Measurements from ENCODE around the gene CSPG4.
A peak's percentile ranks its signal among the peaks of the same experiment; 100 is the strongest.
"Not testable (repeated sequence)": the region's sequence is repeated elsewhere in the genome, so short reads cannot be mapped to it uniquely, and the experiment has no call there.

CSPG4 gene

DNA sequence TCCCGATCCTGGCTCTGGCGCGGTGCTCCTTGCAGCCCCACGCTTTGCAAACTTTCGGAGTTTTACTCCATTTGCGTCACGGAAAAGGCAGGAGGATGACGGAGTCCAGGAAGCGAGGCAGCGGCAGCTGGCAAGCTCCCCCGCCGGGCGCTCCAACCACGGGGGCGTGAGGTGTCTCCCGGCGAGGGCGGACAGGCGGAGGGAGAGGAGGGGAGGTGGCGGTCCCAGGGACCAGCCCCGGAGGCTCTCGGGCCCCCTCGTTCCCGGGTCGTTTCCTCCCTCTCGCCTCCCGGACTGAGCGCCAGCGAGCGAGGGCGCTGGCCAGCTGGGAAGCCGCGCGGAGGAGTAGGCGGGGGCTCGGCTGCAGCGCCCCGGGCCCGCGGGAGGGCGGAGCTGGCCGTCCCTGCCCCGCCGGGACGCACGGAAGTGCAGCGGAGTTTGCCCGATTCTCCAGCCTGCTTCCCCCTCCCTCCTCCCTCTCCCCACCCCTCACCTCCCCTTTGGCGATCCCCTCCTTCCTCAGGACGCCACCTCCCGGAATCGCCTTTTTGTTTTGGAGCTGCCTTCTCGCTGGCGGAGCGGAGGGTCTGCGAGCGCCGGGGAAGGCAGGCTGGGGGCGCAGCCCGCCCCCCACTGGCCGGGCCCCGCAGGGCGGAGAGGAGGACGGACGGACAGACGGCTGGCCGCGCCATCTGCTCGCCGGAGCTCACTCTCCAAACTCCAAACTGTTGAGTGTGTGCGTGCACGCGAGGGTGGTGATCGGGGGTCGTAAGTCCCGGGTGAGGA is 65.1 kb downstream of the CSPG4 start, which contains the start of gene SNX33:
Gene SNX33 (plus strand): TSS at position 543 of the 786 bp plus-strand sequence. CDS start 1,191 bp downstream, outside the sequence.
- DNase-seq: peak; percentile 54 to 71

DNA sequence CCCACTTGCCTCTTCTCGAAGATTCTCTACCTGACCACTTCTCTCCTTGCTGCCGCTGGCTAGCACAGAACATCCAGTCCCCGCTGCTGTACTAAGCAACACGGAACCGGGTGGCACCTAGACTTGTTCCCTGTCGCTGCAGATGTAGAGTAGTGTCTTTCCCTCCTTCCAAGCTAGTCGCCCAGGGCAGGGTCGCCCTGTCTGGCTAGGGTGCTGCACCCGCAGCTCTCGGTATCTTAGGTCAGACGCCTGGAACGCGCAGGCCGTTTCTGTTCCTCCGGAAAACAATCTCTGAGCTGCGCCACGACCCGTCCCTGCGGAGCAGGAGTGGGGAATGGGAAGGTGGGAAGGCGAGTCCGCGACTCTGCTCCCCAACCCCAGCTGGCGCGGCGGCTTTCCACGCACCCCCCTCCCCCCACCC is 65.7 kb downstream of the CSPG4 start:
- DNase-seq: peak in 1 of 2 experiments; percentile 8

DNA sequence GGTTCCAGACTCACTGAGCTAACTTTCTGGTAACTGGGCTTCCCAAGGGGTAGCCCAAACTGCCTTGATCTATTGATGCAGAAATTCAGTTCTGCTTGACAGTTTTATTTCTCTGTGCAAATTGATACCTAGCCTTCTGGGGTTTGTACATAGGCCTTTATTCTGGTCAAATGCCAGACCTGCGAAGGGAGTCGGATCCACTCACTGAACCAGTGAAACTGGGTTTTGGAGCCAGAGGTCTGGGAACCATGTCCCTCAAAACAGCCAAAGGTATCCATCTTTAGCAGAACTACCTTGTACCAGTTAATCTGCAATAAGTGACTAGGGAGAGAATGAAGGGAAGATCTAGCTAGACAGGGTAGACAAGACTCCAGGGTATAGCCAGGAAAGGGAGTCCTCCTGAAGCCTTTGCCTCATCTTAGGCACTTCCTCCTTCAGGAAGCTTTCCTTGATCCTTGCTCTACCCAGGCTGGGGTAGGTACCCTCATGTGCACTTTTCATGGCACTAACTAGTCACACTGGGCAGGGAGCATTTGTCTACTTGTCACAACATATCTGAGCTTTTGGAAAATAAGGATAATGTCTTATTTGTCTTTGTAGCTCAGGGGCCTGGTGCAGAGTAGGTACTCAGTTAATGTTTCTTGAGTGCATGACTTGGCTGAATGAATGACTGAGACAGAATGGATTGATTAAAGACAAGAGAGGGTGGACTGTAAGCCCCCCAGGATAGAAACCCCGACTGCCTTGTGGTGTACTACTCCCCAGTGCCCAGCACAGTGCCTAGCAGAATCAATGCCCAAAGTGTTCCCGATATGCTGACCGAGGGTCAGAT is 66.3 kb downstream of the CSPG4 start:
- DNase-seq: no peak

DNA sequence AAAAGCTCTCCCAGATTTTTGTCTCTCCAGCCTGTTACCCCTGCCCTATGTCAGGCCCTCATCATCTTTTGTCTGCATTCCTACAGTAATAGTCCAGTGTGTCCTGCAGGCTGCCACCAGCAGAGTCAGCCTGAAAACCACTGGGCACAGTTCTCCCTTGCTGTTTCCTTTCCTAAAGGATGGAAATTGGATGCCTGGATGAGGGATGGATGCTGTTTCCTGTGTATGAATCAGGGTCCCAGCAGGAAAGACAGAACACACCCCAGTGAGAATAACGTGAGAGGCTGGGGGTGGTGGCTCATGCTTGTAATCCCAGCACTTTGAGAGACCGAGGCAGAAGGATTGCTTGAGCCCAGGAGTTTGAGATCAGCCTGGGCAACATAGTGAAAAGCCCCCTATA is 68.3 kb downstream of the CSPG4 start:
- no peak for DNase-seq

DNA sequence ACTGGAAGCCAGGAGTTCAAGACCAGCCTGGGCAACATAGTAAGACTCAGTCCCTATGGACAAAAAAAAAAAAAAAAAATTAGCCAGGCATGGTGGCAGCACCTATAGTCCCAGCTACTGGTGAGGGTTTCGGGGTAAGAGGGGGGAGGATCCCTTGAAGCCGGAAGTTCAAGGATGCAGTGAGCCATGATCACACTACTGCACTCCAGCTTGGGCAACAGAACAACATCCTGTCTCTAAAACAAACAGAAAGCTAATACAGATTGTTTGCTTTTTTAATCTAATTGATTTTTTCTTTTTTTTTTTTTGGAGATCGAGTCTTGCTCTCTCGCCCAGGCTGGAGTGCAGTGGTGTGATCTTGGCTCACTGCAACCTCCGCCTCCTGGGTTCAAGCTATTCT is 71.0 kb downstream of the CSPG4 start:
- DNase-seq: no peak

DNA sequence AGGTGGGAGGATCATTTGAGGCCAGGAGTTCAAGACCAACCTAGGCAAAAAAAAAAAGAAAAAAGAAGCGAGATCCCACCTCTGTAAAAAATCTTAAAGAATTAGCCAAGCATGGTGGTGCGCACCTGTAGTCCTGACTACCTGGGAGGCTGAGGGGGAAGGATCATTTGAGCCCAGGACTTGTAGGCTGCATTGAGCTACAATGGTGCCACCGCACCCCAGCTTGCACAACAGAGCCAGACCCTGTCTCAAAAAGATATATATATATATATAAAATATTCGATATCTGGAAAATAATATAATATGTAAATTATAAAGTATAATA is 71.5 kb downstream of the CSPG4 start:
- DNase-seq: no peak

DNA sequence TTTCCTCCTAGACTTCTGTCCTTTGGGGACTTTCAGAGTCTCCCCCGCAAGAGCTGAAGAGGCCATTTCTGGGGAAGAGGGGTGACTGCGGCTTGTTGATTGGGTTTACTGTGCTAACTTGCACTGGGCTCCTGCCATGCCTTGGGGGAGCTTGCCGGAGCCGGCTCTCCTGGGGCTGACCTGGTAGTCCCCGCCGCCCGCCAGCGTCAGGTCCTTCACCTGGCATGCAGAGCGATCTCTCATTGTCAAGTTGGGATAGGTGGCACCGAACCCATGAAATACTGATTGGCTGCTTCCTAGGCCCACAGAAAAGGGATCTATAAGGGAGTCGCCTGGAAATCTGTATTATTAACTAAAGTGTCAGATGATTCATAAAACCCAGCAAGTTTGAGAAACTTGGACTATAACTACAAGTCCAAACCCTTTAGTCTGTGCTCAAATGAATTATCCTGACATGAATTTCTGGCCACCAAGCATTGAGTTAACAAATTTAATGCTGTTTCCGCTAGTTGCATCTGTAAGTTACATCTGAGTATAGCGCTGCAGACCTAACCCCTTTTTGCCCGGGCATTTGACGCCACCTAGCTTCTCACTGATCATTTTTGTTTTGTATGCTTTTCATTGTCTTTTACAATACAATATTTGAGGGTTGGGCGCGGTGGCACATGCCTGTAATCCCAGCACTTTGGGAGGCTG is 72.0 kb downstream of the CSPG4 start:
- DNase-seq: peak; percentile 35 to 57

DNA sequence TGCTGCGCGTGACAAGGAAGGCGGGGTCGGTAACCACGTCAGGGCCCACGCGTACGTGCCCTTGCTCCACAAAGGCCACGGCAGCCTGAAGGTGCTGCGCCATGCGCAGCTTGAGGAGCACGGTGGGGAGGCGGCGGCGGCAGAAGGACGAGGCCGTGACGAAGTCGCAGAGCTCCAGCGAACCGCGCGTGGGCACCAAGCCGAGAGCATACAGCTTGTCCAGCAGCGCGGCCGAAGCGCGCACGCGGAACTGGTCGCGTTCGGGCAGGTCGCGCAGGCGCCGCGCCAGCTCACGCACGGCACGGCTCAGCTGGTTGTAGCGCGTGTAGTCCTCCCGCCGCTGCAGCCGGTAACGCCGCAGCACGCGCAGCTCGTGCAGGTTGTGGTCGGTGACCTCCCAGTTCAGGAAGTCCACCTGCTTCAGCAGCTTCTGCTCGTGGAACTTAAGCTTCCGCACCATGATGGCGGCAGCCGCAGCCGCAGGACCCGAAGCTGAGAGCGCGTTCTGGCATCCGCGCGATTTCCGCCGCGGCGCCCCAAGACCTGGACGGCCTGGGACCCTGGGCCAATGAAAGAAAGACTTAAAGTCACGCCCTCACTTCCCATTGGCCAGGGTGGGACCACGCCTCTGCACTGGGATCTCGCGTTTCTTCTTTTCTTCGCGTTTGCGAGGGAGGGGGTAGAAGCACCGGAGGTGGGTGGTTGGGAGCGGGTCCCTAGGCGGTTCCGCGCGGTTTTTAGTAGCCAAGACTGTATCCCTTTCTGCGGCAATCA is 72.8 kb downstream of the CSPG4 start, which contains the start of gene IMP3:
Gene IMP3 (minus strand): TSS at position 516 of the 774 bp plus-strand sequence. CDS start 56 bp downstream, at position 460.
- peak; percentile 84 to 94 for DNase-seq

DNA sequence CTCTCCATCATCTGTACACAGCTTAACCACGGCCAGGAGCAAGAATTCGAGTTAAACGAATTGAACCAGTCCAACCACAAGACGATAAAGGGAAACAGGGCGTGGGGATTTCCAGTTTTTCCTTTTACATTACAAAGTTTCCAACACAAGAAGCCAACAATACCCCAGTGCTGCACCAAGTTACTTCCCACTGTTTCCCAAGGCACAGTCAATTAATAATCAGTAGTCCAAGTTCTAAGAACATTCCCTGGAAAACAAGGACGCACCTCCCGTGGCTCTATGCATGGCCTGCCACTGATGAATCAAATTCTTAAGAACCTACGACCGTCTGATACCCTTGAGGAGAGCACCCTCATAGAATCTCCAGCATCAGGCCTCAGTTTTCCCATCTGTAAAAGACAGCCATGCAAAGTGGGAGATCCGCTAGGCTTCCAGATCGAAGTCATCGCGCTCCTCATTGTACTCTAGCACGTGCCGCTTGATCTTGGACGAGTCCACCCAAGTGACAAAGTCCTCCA is 73.4 kb downstream of the CSPG4 start:
- no peak for DNase-seq

DNA sequence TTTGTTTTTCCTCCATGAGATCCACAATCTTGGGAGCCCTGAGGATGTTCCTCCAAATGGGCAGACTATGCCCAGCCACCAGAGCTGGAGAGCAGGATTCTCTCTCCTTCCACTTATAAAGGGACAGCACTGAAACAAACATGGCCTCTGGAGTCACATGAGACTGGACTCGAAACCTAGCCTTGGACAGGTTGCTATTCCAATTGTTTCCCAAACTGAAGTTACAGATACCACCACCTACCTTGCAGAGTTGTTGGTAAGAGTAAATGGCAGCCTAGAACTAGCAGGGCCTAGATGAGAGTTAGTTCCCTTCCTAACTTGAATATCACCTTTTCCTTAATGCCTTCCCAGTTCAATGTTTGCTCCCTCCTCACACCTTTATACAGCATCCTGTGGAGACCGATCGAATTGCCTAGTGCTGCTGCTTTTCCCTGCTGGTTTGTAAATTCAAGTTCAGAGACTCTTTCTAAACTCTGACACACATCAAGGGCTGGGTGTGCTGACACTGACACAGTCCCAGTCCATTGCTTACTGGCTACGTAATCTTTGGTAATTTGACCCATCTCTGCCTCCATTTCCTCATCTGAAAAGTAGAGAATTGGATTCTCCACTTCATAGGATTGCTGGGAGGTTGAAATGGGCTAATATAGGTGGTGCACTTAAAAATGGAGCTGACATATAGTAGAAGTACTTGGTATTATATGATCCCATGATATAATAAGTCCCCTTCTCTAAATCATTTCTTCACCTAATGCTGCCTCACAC is 75.2 kb downstream of the CSPG4 start:
- no peak for DNase-seq

DNA sequence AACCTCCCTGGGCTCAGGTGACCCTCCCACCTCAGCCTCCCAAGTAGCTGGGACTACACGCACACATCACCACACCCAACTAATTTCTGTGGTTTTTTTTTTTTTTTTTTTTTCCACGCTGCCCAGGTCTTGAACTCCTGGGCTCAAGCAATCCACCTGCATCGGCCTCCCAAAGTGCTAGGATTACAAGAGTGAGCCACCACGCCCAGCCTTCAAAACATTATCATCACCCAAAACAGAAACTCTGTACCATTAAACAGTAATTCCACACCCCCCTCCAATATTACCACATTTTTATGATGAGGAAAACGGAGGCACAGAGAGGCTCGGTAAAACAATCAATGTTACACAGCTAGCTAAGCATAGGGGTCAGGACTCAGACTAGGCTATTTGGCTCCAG is 76.6 kb downstream of the CSPG4 start:
- no peak for DNase-seq

DNA sequence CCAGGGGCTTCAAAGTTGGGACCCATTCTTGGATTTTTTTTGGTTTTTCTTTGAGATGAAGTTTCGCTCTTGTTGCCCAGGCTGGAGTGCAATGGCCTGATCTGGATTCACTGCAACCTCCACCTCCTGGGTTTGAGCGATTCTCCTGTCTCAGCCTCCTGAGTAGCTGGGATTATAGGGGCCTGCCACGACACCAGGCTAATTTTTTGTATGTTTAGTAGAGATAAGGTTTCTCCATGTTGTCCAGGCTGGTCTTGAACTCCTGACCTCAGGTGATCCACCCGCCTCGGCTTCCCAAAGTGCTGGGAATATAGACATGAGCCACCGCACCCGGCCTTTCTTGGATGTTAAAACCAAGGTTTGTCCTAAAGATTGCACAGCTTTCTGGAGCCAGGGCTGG is 78.7 kb downstream of the CSPG4 start:
- DNase-seq: not testable (repeated sequence)

DNA sequence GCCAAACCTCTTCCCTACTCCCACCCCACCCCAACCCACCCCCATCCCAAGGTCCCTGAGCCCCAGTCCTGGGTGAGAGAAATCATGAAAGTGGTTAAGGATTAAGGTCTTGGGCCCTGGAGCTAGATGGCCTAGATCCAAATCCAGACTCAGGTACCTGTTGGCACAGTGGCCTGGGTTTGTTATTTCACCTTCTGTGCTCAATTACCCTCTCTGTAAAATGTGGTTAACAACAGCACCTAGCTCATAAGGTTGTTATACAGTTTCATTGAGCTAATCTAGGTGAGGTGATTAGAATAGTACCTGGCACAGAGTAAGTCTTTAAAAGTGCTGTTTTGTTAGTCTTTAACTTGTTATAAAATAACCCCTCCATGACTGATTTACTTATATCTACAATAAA is 80.7 kb downstream of the CSPG4 start:
- no peak for DNase-seq

DNA sequence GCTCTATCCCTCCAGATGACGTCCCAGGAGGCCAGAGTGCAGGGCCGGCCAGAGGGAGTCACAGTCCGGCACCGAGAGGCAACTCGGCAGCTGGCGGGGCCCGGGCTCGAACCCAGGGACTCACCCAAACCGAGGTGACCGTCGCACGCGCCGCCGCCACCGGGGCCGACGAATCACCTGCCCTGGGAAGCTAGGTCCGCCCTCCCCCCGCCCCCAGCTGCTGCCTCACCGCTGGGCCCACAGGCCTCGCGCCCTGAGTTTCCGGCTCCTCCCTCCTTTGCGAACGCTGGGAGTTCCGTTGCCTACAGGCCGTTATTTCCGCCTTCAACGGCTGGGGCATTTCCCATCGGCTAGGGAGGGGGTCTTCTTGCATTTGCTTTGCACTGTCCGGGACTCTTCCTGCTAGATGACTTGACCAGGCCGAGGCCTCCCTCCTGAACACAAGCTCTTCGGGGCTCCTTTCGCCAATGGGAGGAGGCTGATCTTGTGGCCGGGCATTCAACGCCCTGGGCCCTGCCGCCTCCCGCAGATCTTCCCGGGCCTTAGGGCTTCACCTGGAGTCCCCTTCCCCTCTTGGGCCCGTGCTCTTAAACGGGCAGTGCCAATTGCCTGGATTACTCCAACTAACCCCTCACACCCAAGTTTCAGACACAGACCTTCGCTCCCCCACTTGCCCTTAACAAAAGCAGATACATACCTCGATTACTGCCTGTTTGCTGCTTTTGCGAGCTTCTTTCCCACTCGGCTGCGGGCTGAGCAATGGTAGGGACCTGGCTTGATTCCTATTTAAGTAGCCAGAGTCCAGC is 86.9 kb downstream of the CSPG4 start, which contains the start of gene SNUPN:
Gene SNUPN (minus strand): TSS at position 184 of the 806 bp plus-strand sequence. CDS start 4,674 bp downstream, outside the sequence.
- DNase-seq: peak; percentile 92 to 93
